ENCODE results near the gene PDZRN3. TPM values are rescaled to one million over a fixed set of nuclear protein-coding genes. Genes with fewer than 3 reads are reported as not detected.

Gene PDZRN3
- total and polyA plus RNA-seq, 4 donors = 0.69 to 1.8 (median 0.92) TPM

DNA sequence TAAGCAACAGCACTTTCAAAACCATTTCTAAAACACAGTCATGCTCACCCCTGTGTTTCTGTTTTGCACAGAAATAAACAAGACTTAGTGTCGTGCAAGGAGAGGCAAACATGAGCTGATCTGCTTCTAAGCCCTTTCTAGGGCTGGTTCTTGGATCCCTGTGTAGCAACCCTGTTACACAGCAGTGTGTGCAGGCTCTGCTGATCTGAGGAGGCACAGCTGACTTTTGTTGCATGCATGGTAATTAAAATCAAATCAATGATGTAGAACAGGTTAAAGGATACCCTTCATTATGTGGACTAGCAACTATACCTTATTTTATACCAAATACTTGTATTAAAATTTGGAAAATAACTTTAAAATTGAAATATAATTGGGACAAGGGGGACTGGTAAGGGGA is 234.8 kb downstream of the PDZRN3 start (continued):
- TF ChIP-seq, protein P1, sequence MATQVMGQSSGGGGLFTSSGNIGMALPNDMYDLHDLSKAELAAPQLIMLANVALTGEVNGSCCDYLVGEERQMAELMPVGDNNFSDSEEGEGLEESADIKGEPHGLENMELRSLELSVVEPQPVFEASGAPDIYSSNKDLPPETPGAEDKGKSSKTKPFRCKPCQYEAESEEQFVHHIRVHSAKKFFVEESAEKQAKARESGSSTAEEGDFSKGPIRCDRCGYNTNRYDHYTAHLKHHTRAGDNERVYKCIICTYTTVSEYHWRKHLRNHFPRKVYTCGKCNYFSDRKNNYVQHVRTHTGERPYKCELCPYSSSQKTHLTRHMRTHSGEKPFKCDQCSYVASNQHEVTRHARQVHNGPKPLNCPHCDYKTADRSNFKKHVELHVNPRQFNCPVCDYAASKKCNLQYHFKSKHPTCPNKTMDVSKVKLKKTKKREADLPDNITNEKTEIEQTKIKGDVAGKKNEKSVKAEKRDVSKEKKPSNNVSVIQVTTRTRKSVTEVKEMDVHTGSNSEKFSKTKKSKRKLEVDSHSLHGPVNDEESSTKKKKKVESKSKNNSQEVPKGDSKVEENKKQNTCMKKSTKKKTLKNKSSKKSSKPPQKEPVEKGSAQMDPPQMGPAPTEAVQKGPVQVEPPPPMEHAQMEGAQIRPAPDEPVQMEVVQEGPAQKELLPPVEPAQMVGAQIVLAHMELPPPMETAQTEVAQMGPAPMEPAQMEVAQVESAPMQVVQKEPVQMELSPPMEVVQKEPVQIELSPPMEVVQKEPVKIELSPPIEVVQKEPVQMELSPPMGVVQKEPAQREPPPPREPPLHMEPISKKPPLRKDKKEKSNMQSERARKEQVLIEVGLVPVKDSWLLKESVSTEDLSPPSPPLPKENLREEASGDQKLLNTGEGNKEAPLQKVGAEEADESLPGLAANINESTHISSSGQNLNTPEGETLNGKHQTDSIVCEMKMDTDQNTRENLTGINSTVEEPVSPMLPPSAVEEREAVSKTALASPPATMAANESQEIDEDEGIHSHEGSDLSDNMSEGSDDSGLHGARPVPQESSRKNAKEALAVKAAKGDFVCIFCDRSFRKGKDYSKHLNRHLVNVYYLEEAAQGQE (IDR thresholded peaks at IDR 0.05) = no peak
- TF ChIP-seq EGR1 (IDR thresholded peaks at IDR 0.05; ENCODE audit: low read depth in 2 of 2) = no peak
- TF ChIP-seq, protein P2, sequence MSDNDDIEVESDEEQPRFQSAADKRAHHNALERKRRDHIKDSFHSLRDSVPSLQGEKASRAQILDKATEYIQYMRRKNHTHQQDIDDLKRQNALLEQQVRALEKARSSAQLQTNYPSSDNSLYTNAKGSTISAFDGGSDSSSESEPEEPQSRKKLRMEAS (IDR thresholded peaks at IDR 0.05) = no peak

DNA sequence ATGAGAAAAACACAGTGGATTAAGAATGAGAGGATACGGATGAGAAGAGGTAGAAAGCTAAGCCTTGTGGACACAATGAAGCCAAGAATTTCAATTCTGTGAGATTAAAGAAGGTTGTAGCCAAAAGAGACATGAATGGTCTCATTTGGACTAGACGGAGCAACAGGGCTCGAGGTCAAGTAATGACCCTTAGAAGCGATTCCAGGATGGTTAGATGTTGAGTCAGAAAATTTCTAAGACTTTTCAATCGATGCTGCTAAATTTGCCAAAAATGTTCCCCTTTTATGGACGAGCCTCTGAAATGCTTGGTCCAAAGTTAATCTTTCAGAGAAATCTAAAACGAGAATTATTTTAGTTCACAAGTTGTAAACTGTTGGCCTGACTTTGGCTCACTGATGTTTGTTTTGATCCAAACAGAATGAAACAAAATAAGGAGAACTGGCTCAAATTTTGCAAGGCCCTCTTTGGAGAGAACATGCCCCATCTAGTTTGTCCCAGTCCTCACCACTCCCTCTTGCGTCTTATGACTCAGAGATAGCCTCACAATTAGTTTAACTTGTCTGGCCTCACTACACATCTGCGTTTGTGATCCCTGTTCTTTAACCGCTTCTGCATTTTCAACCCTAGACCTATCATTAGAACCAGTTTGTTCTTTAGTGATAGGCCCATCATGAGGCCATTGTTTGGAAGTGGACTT is 235.5 kb downstream of the PDZRN3 start:
- Histone ChIP-seq H3K27ac (ENCODE audit: low read depth in 1 of 2, low read length in 2 of 2) (no peak overlapping the region), H3K36me3 (ENCODE audit: control insufficient read depth in 4 of 4, insufficient read depth in 3 of 4, low read depth in 1 of 4, low read length in 3 of 4) (no peaks in the 10 kb centered on the region), H3K9me3 (ENCODE audit: control insufficient read depth in 4 of 4, low read length in 3 of 4) (peaks cover 0 to 2% (median 0%) of the 10 kb centered on the region in 4 donors), H3K27me3 (ENCODE audit: control insufficient read depth in 4 of 4, insufficient read depth in 4 of 4, low read length in 3 of 4) (no peaks in the 10 kb centered on the region), H3K9ac (ENCODE audit: low read depth in 1 of 2, low read length in 2 of 2) (no peak overlapping the region), H3K4me1 (ENCODE audit: control insufficient read depth in 4 of 4, insufficient read depth in 4 of 4, low read length in 3 of 4) (no peaks in the 10 kb centered on the region), H3K4me3 (ENCODE audit: low read depth in 1 of 3, low read length in 3 of 3) (no peak overlapping the region)
- no peak for DNase-seq (ENCODE audit: low spot score)
- TF ChIP-seq, protein P3, sequence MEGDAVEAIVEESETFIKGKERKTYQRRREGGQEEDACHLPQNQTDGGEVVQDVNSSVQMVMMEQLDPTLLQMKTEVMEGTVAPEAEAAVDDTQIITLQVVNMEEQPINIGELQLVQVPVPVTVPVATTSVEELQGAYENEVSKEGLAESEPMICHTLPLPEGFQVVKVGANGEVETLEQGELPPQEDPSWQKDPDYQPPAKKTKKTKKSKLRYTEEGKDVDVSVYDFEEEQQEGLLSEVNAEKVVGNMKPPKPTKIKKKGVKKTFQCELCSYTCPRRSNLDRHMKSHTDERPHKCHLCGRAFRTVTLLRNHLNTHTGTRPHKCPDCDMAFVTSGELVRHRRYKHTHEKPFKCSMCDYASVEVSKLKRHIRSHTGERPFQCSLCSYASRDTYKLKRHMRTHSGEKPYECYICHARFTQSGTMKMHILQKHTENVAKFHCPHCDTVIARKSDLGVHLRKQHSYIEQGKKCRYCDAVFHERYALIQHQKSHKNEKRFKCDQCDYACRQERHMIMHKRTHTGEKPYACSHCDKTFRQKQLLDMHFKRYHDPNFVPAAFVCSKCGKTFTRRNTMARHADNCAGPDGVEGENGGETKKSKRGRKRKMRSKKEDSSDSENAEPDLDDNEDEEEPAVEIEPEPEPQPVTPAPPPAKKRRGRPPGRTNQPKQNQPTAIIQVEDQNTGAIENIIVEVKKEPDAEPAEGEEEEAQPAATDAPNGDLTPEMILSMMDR (IDR thresholded peaks at IDR 0.05; ENCODE audit: low read depth, low read length, missing input control) = no peak
- TF ChIP-seq JUND (IDR thresholded peaks at IDR 0.05) (no peak), TAF1 (conservative IDR thresholded peaks at IDR 0.05) (no peak), FOXA2 (IDR thresholded peaks at IDR 0.05) (no peak), EGR1 (IDR thresholded peaks at IDR 0.05; ENCODE audit: low read depth in 2 of 2) (no peak), HNF4G (IDR thresholded peaks at IDR 0.05) (no peak), HNF4A (conservative IDR thresholded peaks at IDR 0.05) (no peak), RAD21 (IDR thresholded peaks at IDR 0.05) (no peak), SP1 (IDR thresholded peaks at IDR 0.05) (no peak), RXRA (IDR thresholded peaks at IDR 0.05) (no peak)
- TF ChIP-seq, protein P4, sequence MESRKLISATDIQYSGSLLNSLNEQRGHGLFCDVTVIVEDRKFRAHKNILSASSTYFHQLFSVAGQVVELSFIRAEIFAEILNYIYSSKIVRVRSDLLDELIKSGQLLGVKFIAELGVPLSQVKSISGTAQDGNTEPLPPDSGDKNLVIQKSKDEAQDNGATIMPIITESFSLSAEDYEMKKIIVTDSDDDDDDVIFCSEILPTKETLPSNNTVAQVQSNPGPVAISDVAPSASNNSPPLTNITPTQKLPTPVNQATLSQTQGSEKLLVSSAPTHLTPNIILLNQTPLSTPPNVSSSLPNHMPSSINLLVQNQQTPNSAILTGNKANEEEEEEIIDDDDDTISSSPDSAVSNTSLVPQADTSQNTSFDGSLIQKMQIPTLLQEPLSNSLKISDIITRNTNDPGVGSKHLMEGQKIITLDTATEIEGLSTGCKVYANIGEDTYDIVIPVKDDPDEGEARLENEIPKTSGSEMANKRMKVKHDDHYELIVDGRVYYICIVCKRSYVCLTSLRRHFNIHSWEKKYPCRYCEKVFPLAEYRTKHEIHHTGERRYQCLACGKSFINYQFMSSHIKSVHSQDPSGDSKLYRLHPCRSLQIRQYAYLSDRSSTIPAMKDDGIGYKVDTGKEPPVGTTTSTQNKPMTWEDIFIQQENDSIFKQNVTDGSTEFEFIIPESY (IDR thresholded peaks at IDR 0.05) = no peak
- TF ChIP-seq, protein P1 (IDR thresholded peaks at IDR 0.05) = no peak
- TF ChIP-seq, protein P5, sequence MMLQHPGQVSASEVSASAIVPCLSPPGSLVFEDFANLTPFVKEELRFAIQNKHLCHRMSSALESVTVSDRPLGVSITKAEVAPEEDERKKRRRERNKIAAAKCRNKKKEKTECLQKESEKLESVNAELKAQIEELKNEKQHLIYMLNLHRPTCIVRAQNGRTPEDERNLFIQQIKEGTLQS (IDR thresholded peaks at IDR 0.05) = no peak
- 84% methylated on average over 10 of the region's 10 CpGs for WGBS
